GM21381 (cell line): ENCODE measurements around the gene ABHD15.

Experiments
- ATAC-seq: cut with Tn5 transposase; IDR thresholded peaks from one replicate; pipeline ENCODE4 v1.9.1; 2021; ENCODE audit warnings: mild to moderate bottlenecking, moderate library complexity; ENCODE audit not compliant: unreplicated experiment

Gene ABHD15

GRCh38 chr17:29583324-29584248, 16.7 kb upstream of the ABHD15 start:
- no peak for ATAC-seq

- ATAC-seq = no peak
These were observed 15.9 kb upstream of the ABHD15 start for GRCh38 chr17:29582772-29583171.

- ATAC-seq = no peak
These were observed 15.5 kb upstream of the ABHD15 start for GRCh38 chr17:29582254-29582765.

GRCh38 chr17:29581583-29582253, 14.9 kb upstream of the ABHD15 start:
- ATAC-seq = no peak

GRCh38 chr17:29579866-29580771, 13.3 kb upstream of the ABHD15 start:
- peak; percentile 82 for ATAC-seq

- no peak for ATAC-seq
These were observed 12.0 kb upstream of the ABHD15 start for GRCh38 chr17:29578626-29579485.

- no peak for ATAC-seq
These were observed 10.8 kb upstream of the ABHD15 start for GRCh38 chr17:29577385-29578211.

- ATAC-seq = no peak
These were observed 10.1 kb upstream of the ABHD15 start for GRCh38 chr17:29577001-29577370.

GRCh38 chr17:29576214-29577000, 9.6 kb upstream of the ABHD15 start:
- no peak for ATAC-seq

GRCh38 chr17:29575511-29576213, 8.8 kb upstream of the ABHD15 start:
- ATAC-seq = no peak

- ATAC-seq = no peak
These were observed 8.1 kb upstream of the ABHD15 start for GRCh38 chr17:29574732-29575510.

GRCh38 chr17:29573871-29574731, 7.3 kb upstream of the ABHD15 start:
- no peak for ATAC-seq

GRCh38 chr17:29573558-29573869, 6.7 kb upstream of the ABHD15 start:
- ATAC-seq = no peak

- no peak for ATAC-seq
These were observed 6.1 kb upstream of the ABHD15 start for GRCh38 chr17:29572691-29573557.
